Stimulated activated CD8-positive, alpha-beta memory T cell treated with anti-CD3 and anti-CD28 coated beads, Interleukin-15, amount 100 ng/mL, for 24 hours (primary cell): ENCODE results near the gene CDK17.

ENCODE experiments used
- DNase-seq: peaks from one replicate; pipeline ENCODE4 v3.0.0-alpha.2; 2020; ENCODE audit warnings: low read depth

The CDK17 gene

DNA sequence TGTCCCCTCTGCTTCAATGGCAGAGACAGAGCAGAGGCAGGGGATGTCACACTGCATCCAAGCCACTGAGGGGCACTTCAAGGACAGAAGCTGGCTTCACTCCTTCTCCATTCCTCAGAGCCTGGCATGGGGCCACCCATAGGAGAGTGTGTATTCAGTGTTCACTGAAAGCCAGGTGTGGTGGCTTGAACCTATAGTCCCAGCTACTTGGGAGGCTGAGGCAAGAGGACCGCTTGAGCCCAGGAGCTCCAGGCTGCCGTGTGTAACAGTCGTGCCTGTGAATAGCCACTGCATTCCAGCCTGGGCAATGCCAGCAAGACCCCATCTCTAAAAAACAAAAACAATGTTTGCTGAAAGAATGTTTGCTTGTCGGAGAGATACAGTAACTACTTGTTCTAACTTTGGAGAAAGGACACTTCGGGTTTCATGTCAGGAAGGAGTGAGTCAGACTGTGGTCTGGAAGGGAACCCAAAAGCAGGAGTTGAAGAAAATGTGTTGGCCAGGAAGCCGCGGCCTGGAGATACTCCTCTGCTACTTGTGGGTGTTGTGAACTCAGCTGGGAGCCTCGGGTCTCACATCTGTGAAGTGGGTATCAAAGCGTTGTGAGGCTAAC lies 162.7 kb downstream of the CDK17 start:
- no peak for DNase-seq

DNA sequence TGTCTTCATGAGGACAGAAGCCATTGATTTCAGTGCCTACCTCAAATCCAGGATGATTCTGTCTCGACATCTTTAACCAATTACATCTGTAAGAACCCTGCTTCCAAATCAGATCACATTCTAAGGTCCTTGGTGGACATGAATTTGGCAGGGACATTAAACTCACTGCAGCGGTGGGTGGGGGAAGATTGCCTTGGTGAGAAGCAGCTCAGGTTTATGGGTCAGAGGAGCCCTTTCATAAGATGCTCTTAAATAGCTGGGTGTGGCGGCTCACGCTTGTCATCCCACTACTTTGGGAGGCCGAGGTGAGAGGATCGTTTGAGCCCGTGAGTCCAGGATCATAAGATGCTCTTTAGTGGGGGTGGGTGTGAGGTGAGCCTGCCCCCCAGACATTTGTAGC lies 163.2 kb downstream of the CDK17 start:
- DNase-seq = no peak

DNA sequence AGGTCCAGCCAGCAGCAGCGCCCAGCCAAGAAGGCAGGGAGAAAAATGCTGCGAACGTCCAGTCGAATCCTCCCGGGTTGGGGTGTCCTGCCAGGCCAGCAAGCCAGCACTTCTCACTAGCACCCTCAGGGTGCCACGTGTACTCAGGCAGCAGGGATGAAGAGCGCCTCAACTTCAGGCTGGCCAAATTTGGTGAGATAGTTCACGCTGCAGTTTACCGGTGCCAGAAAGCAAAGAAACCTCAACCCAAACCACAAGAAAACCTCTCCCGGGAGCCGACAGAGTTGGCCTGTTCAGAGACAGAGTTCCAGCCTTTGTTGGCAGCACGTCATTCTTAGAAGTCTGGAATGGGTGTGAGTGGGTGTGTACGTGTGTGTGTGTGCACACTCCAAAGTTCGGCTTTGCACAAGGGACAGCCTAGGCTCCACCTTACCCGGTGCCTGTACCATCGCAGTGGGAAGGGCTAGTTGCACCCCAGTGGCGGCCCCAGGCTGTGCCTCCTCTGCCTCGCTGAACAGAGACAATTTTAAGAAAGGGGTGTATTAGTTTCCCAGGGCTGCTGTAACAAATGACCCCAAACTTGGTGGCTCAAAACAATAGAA lies 163.9 kb downstream of the CDK17 start:
- no peak for DNase-seq

DNA sequence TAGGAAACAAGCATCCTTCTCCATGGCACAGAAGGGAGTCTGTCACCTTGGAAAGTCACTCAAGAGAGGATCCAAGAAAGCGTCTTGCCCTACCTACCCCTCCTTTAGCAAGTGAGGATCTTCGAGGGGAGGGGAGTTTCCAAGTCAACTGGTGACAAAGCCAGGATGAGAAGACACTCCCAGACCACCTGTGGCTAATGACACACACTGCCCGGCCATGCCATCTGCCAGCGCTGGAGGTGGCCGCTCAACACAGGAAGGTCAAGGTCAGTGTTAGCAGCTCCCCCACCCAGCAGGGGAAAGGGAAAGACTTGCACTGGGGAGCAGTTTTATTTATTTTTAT lies 164.8 kb downstream of the CDK17 start:
- DNase-seq = no peak

DNA sequence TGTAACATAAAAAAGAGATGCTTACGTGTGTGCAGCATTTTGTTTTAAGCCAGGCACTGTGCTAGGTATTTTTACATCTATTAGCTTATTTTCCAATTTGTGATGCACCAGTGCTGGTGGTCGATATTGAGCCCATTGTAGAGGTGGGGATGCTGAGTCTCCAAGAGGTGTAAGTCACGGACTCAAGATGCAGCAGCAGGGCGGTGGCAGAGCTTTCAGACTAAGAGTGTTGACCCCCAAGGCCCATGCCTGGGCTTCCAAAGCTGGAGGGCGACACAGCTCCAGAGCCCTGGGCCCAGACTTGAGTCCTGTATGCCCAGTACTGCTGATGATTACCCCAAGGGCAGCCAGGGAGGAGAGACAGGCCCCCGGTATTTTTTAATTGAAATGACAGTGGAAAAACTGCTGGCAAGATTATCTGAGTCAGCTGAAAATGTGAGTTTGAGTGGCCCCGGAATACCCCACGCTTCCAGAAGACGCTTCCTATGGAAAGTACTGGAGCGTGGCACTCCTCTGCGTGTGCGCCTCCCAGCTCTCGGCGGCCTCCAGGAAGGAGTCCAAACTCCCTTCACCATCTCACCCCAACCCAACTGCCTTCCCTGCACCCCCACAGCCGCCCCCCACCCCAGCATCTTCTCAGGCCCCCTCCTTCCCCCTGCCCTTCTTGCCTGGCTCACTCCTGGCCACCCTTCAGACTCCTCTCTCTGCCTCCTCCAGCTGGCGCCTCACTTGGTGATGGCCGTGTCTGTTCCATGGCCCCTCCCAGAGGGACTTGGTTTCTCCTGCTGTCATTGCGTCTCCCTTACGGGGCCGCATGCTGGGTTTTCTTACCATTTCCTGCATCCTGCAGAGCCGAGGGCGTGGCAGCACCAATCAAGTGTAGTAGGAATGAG lies 165.4 kb downstream of the CDK17 start:
- DNase-seq = no peak

DNA sequence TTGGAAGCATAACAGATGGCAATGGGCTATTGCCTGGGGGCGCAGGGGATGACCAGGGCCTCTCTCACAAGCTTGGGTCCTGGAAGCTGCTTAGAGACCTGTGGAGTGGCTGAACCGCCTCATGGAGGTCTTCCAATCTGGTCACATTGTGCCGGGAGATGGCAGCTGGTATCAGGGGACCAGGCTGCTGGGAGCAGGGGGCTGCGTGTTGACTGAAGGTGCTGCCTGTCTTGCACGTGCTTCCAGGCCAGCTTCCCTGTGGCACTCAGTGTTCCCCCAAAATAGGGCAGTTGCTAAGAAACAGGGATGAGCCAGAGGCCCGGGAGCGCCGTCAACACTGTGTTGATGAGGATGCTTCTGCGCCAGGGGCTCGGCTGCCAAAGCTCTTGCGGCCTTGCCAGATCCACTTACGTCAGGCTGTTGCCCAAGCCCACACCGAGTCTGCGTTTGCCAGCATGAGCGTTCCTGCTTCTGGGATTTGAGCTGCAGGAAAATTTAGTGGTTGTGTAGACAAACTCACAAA lies 166.2 kb downstream of the CDK17 start:
- DNase-seq = no peak

DNA sequence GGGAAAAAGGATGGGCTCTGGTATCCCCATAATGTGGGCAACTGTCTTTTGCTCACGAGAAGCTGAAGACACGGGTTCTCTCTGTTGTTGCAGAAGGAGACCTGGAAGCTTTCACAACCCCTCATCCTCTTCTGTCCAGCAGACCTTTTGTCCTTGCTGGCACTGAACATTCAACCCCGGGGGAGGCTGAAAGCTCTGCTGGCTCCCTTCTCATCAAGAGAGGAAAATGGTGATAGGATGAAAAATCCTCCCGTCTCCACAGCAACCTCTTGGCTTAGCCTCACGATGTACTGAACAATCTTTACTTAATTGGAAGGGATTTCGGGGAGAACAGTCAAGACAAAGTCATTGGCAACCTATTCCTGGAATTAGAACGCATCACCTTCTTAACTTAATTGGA lies 167.1 kb downstream of the CDK17 start:
- no peak for DNase-seq

DNA sequence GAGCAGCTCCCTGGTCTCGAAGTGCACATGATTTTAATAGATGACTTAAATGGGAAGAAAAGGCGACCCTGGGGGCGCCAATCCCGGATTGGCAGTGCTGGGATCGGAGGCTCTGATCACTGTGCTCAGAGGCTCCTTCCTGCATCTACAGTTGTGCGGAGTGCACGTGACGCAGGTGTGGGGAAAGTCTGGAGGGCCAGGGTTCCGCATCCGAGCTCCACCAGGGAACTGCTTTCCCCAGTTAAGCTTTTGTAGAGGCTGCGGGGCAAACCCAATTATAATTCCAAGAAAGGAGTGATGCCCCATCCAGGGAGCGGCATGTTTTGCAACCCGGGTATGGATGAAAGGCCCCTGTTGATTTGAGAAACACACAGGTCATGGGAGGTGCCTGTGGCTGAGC lies 169.6 kb downstream of the CDK17 start:
- DNase-seq = no peak

DNA sequence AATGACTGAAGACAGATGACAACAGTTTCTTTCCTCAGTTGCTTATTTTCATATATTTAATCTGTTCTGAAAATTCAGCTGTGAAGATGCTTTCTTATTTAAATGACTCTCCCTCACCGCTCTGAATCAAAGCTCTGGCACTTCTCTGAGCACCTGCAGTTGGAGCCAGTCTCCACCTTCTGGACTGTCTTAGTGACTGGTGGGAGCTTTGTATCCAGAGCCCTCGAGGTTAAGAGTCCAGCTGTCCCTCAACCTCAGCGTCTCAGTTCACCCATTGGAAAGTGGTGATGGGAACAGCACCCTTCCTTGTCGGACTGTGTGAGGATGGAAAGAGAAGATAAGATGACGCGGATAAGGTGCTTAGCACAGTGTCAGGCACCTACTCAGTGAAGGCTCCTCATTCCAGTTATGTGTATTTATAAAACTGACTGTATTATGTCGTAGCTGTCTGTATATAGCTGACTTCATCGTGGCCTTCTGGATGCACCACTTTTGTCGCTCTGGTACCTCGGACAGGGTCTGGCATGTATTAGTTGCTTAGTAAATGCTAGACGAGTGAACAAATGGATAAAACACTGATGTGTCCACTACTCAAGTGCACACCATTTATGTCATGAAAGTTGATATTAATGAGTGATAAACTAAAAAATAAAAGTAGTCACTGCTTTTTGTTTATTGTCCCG lies 171.5 kb downstream of the CDK17 start:
- no peak for DNase-seq
